ENCODE measurements around the gene ZNF692.

GRCh38 chr1:248892590-248892989 lies 33.7 kb upstream of the ZNF692 start:
- no peak for TF ChIP-seq CTCF (IDR thresholded peaks at IDR 0.05)
- TF ChIP-seq POLR2A (IDR thresholded peaks at IDR 0.05) = no peak

Data from esophagus squamous epithelium (tissue), 4 donors.